ENCODE data around the gene SERPINH1.

SERPINH1 gene

GRCh38 chr11:75589933-75590332 lies 27.9 kb downstream of the SERPINH1 start:
- DNase-seq (ENCODE audit: low read depth), result no peak
- H3K4me3 ChIP-seq (ENCODE audit: low read depth, low read length), result no peak overlapping the region

- no peak overlapping the region for H3K4me3 ChIP-seq (ENCODE audit: low read depth, low read length)
- no peak for DNase-seq (ENCODE audit: low read depth)
Observed at GRCh38 chr11:75591371-75591770, 29.3 kb downstream of the SERPINH1 start.

GRCh38 chr11:75591966-75592365 lies 29.9 kb downstream of the SERPINH1 start:
- no peak for DNase-seq (ENCODE audit: low read depth)
- H3K4me3 ChIP-seq (ENCODE audit: low read depth, low read length), result no peak overlapping the region

GRCh38 chr11:75592715-75593114 lies 30.7 kb downstream of the SERPINH1 start:
- DNase-seq (ENCODE audit: low read depth), result no peak
- H3K4me3 ChIP-seq (ENCODE audit: low read depth, low read length), result no peak overlapping the region

GRCh38 chr11:75593286-75593915 lies 31.3 kb downstream of the SERPINH1 start:
- DNase-seq (ENCODE audit: low read depth), result no peak
- H3K4me3 ChIP-seq (ENCODE audit: low read depth, low read length), result no peak overlapping the region

- DNase-seq (ENCODE audit: low read depth), result no peak
- H3K4me3 ChIP-seq (ENCODE audit: low read depth, low read length), result no peak overlapping the region
Observed at GRCh38 chr11:75594211-75594610, 32.2 kb downstream of the SERPINH1 start.

- no peak overlapping the region for H3K4me3 ChIP-seq (ENCODE audit: low read depth, low read length)
- no peak for DNase-seq (ENCODE audit: low read depth)
Observed at GRCh38 chr11:75595429-75595828, 33.4 kb downstream of the SERPINH1 start.

- DNase-seq (ENCODE audit: low read depth), result no peak
- H3K4me3 ChIP-seq (ENCODE audit: low read depth, low read length), result no peak overlapping the region
Observed at GRCh38 chr11:75596914-75597313, 34.9 kb downstream of the SERPINH1 start.

- no peak overlapping the region for H3K4me3 ChIP-seq (ENCODE audit: low read depth, low read length)
- no peak for DNase-seq (ENCODE audit: low read depth)
Observed at GRCh38 chr11:75597636-75598035, 35.6 kb downstream of the SERPINH1 start.

GRCh38 chr11:75598264-75598663 lies 36.2 kb downstream of the SERPINH1 start:
- no peak for DNase-seq (ENCODE audit: low read depth)
- no peak overlapping the region for H3K4me3 ChIP-seq (ENCODE audit: low read depth, low read length)

- no peak overlapping the region for H3K4me3 ChIP-seq (ENCODE audit: low read depth, low read length)
- no peak for DNase-seq (ENCODE audit: low read depth)
Observed at GRCh38 chr11:75598900-75599299, 36.8 kb downstream of the SERPINH1 start.

- no peak for DNase-seq (ENCODE audit: low read depth)
- H3K4me3 ChIP-seq (ENCODE audit: low read depth, low read length), result no peak overlapping the region
Observed at GRCh38 chr11:75600356-75600755, 38.3 kb downstream of the SERPINH1 start.

GRCh38 chr11:75601494-75601893 lies 39.4 kb downstream of the SERPINH1 start:
- DNase-seq (ENCODE audit: low read depth), result no peak
- no peak overlapping the region for H3K4me3 ChIP-seq (ENCODE audit: low read depth, low read length)

GRCh38 chr11:75602951-75603350 lies 40.9 kb downstream of the SERPINH1 start:
- no peak for DNase-seq (ENCODE audit: low read depth)
- H3K4me3 ChIP-seq (ENCODE audit: low read depth, low read length), result no peak overlapping the region

GRCh38 chr11:75603791-75604736 lies 42.0 kb downstream of the SERPINH1 start:
- no peak overlapping the region for H3K4me3 ChIP-seq (ENCODE audit: low read depth, low read length)
- DNase-seq (ENCODE audit: low read depth), result peak; percentile 86

- no peak overlapping the region for H3K4me3 ChIP-seq (ENCODE audit: low read depth, low read length)
- DNase-seq (ENCODE audit: low read depth), result no peak
Observed at GRCh38 chr11:75606099-75606498, 44.0 kb downstream of the SERPINH1 start.

GRCh38 chr11:75611823-75612222 lies 49.8 kb downstream of the SERPINH1 start:
- H3K4me3 ChIP-seq (ENCODE audit: low read depth, low read length), result no peak overlapping the region
- DNase-seq (ENCODE audit: low read depth), result no peak

- no peak overlapping the region for H3K4me3 ChIP-seq (ENCODE audit: low read depth, low read length)
- no peak for DNase-seq (ENCODE audit: low read depth)
Observed at GRCh38 chr11:75615751-75616150, 53.7 kb downstream of the SERPINH1 start.

GRCh38 chr11:75616281-75616680 lies 54.2 kb downstream of the SERPINH1 start:
- DNase-seq (ENCODE audit: low read depth), result no peak
- H3K4me3 ChIP-seq (ENCODE audit: low read depth, low read length), result no peak overlapping the region

Measured in skeletal muscle cell (primary cell).